A549 (cell line): ENCODE data around the gene FBLN1.

Experiments used
- CHD2 ChIP-seq: fragments of 150-350 bp; IDR thresholded peaks from 2 replicates; pipeline ENCODE4 v1.6.1; 2014; ENCODE audit warnings: low read length; ENCODE audit not compliant: partially characterized antibody
- CHD4 ChIP-seq: fragments of 200-600 bp; sonication (generic); IDR thresholded peaks from 2 replicates; pipeline ENCODE4 v1.6.1; 2016; ENCODE audit warnings: antibody characterized with exemption, mild to moderate bottlenecking, borderline replicate concordance
- EP300 ChIP-seq, 2 experiments: fragments of >200 bp; sonication (Bioruptor Twin); formaldehyde crosslinking; IDR thresholded peaks; 2 replicates in 1 of 2; 3 replicates in 1 of 2; pipeline ENCODE4 v1.6.1; 2016 to 2017
- KDM5A ChIP-seq: fragments of 200-600 bp; sonication (generic); IDR thresholded peaks from 2 replicates; pipeline ENCODE4 v1.6.1; 2016; ENCODE audit warnings: antibody characterized with exemption, mild to moderate bottlenecking
- PHF8 ChIP-seq: fragments of 200-600 bp; sonication (generic); IDR thresholded peaks from 2 replicates; pipeline ENCODE4 v1.6.1; 2016; ENCODE audit warnings: low read depth, mild to moderate bottlenecking, antibody characterized with exemption, moderate library complexity, borderline replicate concordance
- POLR2A ChIP-seq: IDR thresholded peaks from 2 replicates; pipeline ENCODE4 v1.6.1; 2012; ENCODE audit warnings: mild to moderate bottlenecking, low read length
- ZNF302 ChIP-seq: fragments of 250-450 bp; sonication (Bioruptor Pico); IDR thresholded peaks from 2 replicates; pipeline ENCODE4 v1.9.0; 2021; ENCODE audit warnings: inconsistent platforms, mild to moderate bottlenecking, moderate library complexity
- TF ChIP-seq, protein P1 (sequence below): fragments of 200-600 bp; sonication (generic); IDR thresholded peaks from 2 replicates; pipeline ENCODE4 v1.6.1; 2016; ENCODE audit warnings: antibody characterized with exemption, mild to moderate bottlenecking, moderate library complexity
- TF ChIP-seq, protein P2 (sequence below): fragments of >200 bp; sonication (Bioruptor Twin); formaldehyde crosslinking; IDR thresholded peaks from 3 replicates; pipeline ENCODE4 v1.5.1; 2016
- TF ChIP-seq, protein P3 (sequence below): fragments of 250-450 bp; sonication (Bioruptor Pico); IDR thresholded peaks from 2 replicates; pipeline ENCODE4 v1.5.0; 2021; ENCODE audit warnings: mild to moderate bottlenecking, moderate library complexity, borderline replicate concordance
- TF ChIP-seq, protein P4 (sequence below): IDR thresholded peaks from 2 replicates; pipeline ENCODE4 v1.6.1; 2012

DNA sequence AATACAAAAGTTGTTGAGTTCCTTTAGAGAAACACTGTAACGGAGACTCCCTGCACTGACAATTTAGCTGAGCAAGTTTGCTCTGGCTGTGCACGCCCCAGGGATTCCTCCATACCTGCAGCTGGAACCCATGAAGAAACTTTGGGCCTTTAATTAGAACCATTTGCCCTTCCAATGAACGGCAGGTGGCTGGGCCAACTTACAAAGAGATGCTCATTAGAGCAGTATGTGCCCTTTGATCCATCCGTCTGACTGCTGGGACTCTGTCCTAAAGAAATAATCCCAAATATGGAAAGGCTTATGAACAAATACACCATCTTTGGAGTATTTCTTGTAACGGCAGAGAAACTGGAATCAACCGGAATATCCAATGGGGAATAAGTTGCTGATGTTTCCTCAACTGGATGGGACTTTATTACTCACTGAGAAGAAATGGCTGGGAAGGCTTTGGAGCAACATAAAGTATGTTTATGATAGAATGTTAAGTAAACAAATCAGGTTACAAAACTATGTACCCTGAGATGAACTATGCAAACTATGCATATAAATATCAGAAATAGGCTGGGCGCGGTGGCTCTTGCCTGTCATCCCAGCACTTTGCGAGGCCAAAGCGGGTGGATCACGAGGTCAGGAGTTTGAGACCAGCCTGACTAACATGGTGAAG, 24.4 kb upstream of the FBLN1 start:
- TF ChIP-seq, protein P1, sequence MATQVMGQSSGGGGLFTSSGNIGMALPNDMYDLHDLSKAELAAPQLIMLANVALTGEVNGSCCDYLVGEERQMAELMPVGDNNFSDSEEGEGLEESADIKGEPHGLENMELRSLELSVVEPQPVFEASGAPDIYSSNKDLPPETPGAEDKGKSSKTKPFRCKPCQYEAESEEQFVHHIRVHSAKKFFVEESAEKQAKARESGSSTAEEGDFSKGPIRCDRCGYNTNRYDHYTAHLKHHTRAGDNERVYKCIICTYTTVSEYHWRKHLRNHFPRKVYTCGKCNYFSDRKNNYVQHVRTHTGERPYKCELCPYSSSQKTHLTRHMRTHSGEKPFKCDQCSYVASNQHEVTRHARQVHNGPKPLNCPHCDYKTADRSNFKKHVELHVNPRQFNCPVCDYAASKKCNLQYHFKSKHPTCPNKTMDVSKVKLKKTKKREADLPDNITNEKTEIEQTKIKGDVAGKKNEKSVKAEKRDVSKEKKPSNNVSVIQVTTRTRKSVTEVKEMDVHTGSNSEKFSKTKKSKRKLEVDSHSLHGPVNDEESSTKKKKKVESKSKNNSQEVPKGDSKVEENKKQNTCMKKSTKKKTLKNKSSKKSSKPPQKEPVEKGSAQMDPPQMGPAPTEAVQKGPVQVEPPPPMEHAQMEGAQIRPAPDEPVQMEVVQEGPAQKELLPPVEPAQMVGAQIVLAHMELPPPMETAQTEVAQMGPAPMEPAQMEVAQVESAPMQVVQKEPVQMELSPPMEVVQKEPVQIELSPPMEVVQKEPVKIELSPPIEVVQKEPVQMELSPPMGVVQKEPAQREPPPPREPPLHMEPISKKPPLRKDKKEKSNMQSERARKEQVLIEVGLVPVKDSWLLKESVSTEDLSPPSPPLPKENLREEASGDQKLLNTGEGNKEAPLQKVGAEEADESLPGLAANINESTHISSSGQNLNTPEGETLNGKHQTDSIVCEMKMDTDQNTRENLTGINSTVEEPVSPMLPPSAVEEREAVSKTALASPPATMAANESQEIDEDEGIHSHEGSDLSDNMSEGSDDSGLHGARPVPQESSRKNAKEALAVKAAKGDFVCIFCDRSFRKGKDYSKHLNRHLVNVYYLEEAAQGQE: no peak
- TF ChIP-seq PHF8: no peak
- TF ChIP-seq, protein P2, sequence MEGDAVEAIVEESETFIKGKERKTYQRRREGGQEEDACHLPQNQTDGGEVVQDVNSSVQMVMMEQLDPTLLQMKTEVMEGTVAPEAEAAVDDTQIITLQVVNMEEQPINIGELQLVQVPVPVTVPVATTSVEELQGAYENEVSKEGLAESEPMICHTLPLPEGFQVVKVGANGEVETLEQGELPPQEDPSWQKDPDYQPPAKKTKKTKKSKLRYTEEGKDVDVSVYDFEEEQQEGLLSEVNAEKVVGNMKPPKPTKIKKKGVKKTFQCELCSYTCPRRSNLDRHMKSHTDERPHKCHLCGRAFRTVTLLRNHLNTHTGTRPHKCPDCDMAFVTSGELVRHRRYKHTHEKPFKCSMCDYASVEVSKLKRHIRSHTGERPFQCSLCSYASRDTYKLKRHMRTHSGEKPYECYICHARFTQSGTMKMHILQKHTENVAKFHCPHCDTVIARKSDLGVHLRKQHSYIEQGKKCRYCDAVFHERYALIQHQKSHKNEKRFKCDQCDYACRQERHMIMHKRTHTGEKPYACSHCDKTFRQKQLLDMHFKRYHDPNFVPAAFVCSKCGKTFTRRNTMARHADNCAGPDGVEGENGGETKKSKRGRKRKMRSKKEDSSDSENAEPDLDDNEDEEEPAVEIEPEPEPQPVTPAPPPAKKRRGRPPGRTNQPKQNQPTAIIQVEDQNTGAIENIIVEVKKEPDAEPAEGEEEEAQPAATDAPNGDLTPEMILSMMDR: no peak
- TF ChIP-seq, protein P3, sequence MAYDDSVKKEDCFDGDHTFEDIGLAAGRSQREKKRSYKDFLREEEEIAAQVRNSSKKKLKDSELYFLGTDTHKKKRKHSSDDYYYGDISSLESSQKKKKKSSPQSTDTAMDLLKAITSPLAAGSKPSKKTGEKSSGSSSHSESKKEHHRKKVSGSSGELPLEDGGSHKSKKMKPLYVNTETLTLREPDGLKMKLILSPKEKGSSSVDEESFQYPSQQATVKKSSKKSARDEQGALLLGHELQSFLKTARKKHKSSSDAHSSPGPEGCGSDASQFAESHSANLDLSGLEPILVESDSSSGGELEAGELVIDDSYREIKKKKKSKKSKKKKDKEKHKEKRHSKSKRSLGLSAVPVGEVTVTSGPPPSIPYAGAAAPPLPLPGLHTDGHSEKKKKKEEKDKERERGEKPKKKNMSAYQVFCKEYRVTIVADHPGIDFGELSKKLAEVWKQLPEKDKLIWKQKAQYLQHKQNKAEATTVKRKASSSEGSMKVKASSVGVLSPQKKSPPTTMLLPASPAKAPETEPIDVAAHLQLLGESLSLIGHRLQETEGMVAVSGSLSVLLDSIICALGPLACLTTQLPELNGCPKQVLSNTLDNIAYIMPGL: no peak
- TF ChIP-seq POLR2A: no peak
- no peak for TF ChIP-seq ZNF302
- TF ChIP-seq, protein P4, sequence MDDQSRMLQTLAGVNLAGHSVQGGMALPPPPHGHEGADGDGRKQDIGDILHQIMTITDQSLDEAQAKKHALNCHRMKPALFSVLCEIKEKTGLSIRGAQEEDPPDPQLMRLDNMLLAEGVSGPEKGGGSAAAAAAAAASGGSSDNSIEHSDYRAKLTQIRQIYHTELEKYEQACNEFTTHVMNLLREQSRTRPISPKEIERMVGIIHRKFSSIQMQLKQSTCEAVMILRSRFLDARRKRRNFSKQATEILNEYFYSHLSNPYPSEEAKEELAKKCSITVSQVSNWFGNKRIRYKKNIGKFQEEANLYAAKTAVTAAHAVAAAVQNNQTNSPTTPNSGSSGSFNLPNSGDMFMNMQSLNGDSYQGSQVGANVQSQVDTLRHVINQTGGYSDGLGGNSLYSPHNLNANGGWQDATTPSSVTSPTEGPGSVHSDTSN: no peak
- no peak for TF ChIP-seq EP300 (IDR thresholded peaks at IDR 0.05)
- TF ChIP-seq CHD4: no peak
- no peak for TF ChIP-seq CHD2
- no peak for TF ChIP-seq KDM5A
